Panc1 (cell line): ENCODE data around the gene PLGRKT. TPM values are rescaled to one million over a fixed set of nuclear protein-coding genes. Genes with fewer than 3 reads are reported as not detected.
"Not testable (repeated sequence)": the region's sequence is repeated elsewhere in the genome, so short reads cannot be mapped to it uniquely, and the experiment has no call there.

Source experiments
- ATAC-seq: fragments of 200-7000 bp; cut with Tn5 transposase; 2 replicates; pipeline ENCODE4 v1.9.1; 2020; ENCODE audit warnings: mild to moderate bottlenecking, moderate library complexity
- BruUV-seq: library from RNA; stranded (reverse); fragments of 400-500 nt; replicated peaks from 2 replicates; lab custom pipeline; 2021; lab: Mats Ljungman, UMichigan
- CTCF ChIA-PET: fragments of 300-600 bp; sonication (Branson Sonifier 250); formaldehyde crosslinking; loops from one replicate; lab custom pipeline; 2022; ENCODE audit warnings: antibody characterized with exemption; lab: Charles Lee
- POLR2A ChIA-PET: fragments of 300-600 bp; sonication (Branson Sonifier 250); formaldehyde crosslinking; loops from one replicate; lab custom pipeline; 2022; ENCODE audit warnings: antibody characterized with exemption; lab: Charles Lee
- DNase-seq: peaks from one replicate; pipeline ENCODE4 v3.0.0-alpha.2; 2010; ENCODE audit warnings: low read depth, low spot score
- H3K27ac ChIP-seq: 2 replicates; pipeline ENCODE4 v1.5.1; 2011; ENCODE audit warnings: mild to moderate bottlenecking, low read length, inconsistent platforms
- H3K27me3 ChIP-seq: fragments of 200-500 bp; sonication (Bioruptor generic); 2 replicates; pipeline ENCODE4 v1.6.0; 2014; ENCODE audit warnings: low read length, inconsistent platforms; ENCODE audit not compliant: control insufficient read depth, insufficient read depth
- H3K36me3 ChIP-seq: fragments of 200-500 bp; sonication (Bioruptor generic); 2 replicates; pipeline ENCODE4 v1.5.1; 2014; ENCODE audit warnings: inconsistent platforms, mild to moderate bottlenecking, low read length, moderate library complexity; ENCODE audit not compliant: control insufficient read depth, insufficient read depth
- H3K4me1 ChIP-seq: 2 replicates; pipeline ENCODE4 v1.5.1; 2011; ENCODE audit warnings: inconsistent platforms, mild to moderate bottlenecking, low read length, moderate library complexity; ENCODE audit not compliant: control insufficient read depth, insufficient read depth
- H3K4me3 ChIP-seq, 2 experiments: 2 replicates each; pipeline ENCODE4 v1.5.1; 2011 to 2012; ENCODE audit warnings: low read depth in 2 of 2, low read length in 2 of 2, mild to moderate bottlenecking in 2 of 2, inconsistent platforms in 1 of 2, moderate library complexity in 1 of 2
- H3K9me3 ChIP-seq: fragments of 200-500 bp; sonication (Bioruptor generic); 2 replicates; pipeline ENCODE4 v1.5.1; 2014; ENCODE audit warnings: low read depth, mild to moderate bottlenecking, inconsistent platforms, low read length, moderate library complexity; ENCODE audit not compliant: control insufficient read depth, insufficient read depth
- POLR2AphosphoS5 ChIP-seq: IDR thresholded peaks from 2 replicates; pipeline ENCODE4 v1.6.1; 2012; ENCODE audit warnings: mild to moderate bottlenecking, low read depth, low read length, moderate library complexity
- SIN3A ChIP-seq: IDR thresholded peaks from 2 replicates; pipeline ENCODE4 v1.6.1; 2012; ENCODE audit warnings: low read depth, mild to moderate bottlenecking, low read length, moderate library complexity, borderline replicate concordance; ENCODE audit not compliant: insufficient read depth
- TCF7L2 ChIP-seq: IDR thresholded peaks from 2 replicates; pipeline ENCODE4 v1.6.1; 2011; ENCODE audit warnings: mild to moderate bottlenecking, low read depth, low read length, inconsistent platforms
- in situ Hi-C: cut with HindIII; loops from 2 replicates; pipeline ENCODE4 v1.10.0; 2016; ENCODE audit warnings: low sequenced_read_pairs, low pct_unique_long_range_greater_than_20kb
- intact Hi-C: fragments of 100-400 bp; cut with micrococcal nuclease; formaldehyde crosslinking; loops from one replicate; pipeline ENCODE4 v1.10.0; 2022; ENCODE audit not compliant: unreplicated experiment
- total RNA-seq: library from RNA; stranded (reverse); gene quantifications from one replicate; pipeline ENCODE4 v1.2.1, GENCODE V29; 2021; ENCODE audit not compliant: unreplicated experiment
- TF ChIP-seq, protein P1 (sequence below), 2 experiments: IDR thresholded peaks; 2 replicates each; pipeline ENCODE4 v1.6.1; 2011 to 2012; ENCODE audit warnings: low read depth in 2 of 2, control low read depth in 1 of 2, low read length in 1 of 2, mild to moderate bottlenecking in 1 of 2, moderate library complexity in 1 of 2; ENCODE audit not compliant: insufficient read depth in 1 of 2
- TF ChIP-seq, protein P2 (sequence below): fragments of 450-650 bp; IDR thresholded peaks from 2 replicates; pipeline ENCODE4 v1.5.1; 2017; ENCODE audit warnings: mild to moderate bottlenecking

The PLGRKT gene
- total RNA-seq, 1 experiment from 2014 or later, result 9.3 TPM

GRCh38 chr9:5352637-5353248, 85.0 kb downstream of the PLGRKT start:
- Histone ChIP-seq H3K9me3 (no peaks in the 10 kb centered on the region), H3K4me1 (no peaks in the 10 kb centered on the region), H3K27me3 (no peaks in the 10 kb centered on the region), H3K27ac (no peak overlapping the region), H3K4me3 (no peak overlapping the region), H3K36me3 (no peaks in the 10 kb centered on the region)
- TF ChIP-seq POLR2AphosphoS5 (no peak), SIN3A (no peak), TCF7L2 (no peak)
- TF ChIP-seq, protein P1, sequence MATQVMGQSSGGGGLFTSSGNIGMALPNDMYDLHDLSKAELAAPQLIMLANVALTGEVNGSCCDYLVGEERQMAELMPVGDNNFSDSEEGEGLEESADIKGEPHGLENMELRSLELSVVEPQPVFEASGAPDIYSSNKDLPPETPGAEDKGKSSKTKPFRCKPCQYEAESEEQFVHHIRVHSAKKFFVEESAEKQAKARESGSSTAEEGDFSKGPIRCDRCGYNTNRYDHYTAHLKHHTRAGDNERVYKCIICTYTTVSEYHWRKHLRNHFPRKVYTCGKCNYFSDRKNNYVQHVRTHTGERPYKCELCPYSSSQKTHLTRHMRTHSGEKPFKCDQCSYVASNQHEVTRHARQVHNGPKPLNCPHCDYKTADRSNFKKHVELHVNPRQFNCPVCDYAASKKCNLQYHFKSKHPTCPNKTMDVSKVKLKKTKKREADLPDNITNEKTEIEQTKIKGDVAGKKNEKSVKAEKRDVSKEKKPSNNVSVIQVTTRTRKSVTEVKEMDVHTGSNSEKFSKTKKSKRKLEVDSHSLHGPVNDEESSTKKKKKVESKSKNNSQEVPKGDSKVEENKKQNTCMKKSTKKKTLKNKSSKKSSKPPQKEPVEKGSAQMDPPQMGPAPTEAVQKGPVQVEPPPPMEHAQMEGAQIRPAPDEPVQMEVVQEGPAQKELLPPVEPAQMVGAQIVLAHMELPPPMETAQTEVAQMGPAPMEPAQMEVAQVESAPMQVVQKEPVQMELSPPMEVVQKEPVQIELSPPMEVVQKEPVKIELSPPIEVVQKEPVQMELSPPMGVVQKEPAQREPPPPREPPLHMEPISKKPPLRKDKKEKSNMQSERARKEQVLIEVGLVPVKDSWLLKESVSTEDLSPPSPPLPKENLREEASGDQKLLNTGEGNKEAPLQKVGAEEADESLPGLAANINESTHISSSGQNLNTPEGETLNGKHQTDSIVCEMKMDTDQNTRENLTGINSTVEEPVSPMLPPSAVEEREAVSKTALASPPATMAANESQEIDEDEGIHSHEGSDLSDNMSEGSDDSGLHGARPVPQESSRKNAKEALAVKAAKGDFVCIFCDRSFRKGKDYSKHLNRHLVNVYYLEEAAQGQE (IDR thresholded peaks at IDR 0.05; ENCODE audit: insufficient read depth in 1 of 2, low read depth in 2 of 2, low read length in 1 of 2), result no peak
- TF ChIP-seq, protein P2, sequence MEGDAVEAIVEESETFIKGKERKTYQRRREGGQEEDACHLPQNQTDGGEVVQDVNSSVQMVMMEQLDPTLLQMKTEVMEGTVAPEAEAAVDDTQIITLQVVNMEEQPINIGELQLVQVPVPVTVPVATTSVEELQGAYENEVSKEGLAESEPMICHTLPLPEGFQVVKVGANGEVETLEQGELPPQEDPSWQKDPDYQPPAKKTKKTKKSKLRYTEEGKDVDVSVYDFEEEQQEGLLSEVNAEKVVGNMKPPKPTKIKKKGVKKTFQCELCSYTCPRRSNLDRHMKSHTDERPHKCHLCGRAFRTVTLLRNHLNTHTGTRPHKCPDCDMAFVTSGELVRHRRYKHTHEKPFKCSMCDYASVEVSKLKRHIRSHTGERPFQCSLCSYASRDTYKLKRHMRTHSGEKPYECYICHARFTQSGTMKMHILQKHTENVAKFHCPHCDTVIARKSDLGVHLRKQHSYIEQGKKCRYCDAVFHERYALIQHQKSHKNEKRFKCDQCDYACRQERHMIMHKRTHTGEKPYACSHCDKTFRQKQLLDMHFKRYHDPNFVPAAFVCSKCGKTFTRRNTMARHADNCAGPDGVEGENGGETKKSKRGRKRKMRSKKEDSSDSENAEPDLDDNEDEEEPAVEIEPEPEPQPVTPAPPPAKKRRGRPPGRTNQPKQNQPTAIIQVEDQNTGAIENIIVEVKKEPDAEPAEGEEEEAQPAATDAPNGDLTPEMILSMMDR, result no peak
- intact Hi-C loops, result no loop called here
- CTCF ChIA-PET, result no interaction called here
- no peak for DNase-seq
- in situ Hi-C loops, result no loop called here
- BruUV-seq, result no TSS peak
- ATAC-seq, result no peak
- POLR2A ChIA-PET, result no interaction called here

DNA sequence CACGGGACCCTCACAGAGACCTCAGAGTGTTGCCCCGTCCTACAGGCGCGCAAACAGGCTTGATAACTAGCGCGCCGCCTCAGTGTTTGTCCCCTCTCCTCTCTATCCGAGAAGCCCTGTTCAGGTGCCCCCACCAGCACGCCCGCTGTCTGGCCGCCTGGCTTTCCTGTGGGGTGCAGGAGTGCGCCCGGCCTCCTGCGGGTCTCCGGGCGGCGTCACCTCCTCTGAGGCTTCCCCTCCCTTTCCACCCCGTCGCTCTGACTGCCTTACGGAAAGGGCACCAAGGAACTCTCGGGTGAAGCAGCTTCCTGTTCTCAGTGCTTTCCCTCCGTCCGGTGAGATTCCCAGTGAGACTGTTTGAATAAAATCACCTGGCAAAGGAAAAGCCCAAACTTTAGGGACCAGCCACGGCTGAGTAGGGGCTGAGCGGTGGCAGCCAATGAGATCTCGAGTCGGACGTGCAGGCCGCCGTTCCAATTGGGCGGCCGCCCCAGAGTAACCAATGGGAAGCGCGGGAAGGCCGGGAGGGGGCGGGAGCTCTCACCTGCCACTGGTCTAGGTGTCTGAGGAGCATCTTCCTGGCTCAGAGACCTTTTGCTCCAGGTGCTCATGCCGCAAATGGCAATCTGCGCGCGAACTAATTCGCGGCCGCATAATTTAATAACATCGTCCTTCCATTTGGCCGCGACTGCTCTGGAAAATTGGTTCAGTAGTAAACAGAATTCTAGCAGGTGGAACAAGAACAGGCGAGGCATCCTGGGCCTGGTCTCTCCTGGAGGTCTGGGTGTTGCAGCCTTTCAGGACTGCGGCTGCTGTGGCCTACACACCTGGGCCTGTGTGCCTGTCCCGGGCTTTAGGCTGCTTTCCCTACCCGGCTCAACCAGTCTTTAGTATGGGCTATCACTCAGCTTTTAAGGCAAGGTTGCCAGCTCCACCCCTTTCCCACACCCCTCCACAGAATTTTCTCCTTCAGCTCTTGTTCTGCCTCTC, 98.4 kb downstream of the PLGRKT start, which contains the start of gene RLN1:
RLN1 (minus strand) TSS at position 885 of the 990 bp plus-strand sequence; CDS start at position 755, 130 bp downstream.
- H3K36me3 ChIP-seq, H3K27ac ChIP-seq, H3K4me1 ChIP-seq, in situ Hi-C loops, H3K9me3 ChIP-seq, intact Hi-C loops, DNase-seq, CTCF ChIA-PET, POLR2A ChIA-PET, BruUV-seq, H3K27me3 ChIP-seq: not testable (repeated sequence)
- ATAC-seq, result peak; percentile 99
- H3K4me3 ChIP-seq, result peak within 1 kb of the TSS in 1 of 2 experiments; percentile 8; a peak in 1 of 4 replicates
